Omental fat pad (tissue), 4 donors: ENCODE data around the gene PFN2. TPM values are rescaled to one million over a fixed set of nuclear protein-coding genes. Genes with fewer than 3 reads are reported as not detected.

Experiments used
- ATAC-seq: fragments of 150-250 bp; one replicate; pipeline ENCODE4 v1.9.1; 2016; ENCODE audit warnings: mild to moderate bottlenecking, moderate library complexity; ENCODE audit not compliant: low FRiP score
- DNase-seq: peaks from one replicate; pipeline ENCODE4 v3.0.0-alpha.2; 2019; ENCODE audit warnings: low spot score
- total RNA-seq, 4 donors: library from RNA; depleted of rRNA; stranded (reverse); fragments of >200 nt; gene quantifications; one replicate each; pipeline ENCODE4 v1.1.0, GENCODE V29; 2016
- TF ChIP-seq, protein P1 (sequence below), 3 donors: fragments of 450-650 bp; IDR thresholded peaks; one replicate each; pipeline ENCODE4 v1.5.1; 2016 to 2017; ENCODE audit warnings: antibody characterized with exemption in 3 of 3, mild to moderate bottlenecking in 3 of 3, moderate library complexity in 2 of 3

Gene PFN2, protein sequence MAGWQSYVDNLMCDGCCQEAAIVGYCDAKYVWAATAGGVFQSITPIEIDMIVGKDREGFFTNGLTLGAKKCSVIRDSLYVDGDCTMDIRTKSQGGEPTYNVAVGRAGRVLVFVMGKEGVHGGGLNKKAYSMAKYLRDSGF
- 10 to 100 TPM; 26.0 to 53.1 (median 30.2) TPM for total RNA-seq

DNA sequence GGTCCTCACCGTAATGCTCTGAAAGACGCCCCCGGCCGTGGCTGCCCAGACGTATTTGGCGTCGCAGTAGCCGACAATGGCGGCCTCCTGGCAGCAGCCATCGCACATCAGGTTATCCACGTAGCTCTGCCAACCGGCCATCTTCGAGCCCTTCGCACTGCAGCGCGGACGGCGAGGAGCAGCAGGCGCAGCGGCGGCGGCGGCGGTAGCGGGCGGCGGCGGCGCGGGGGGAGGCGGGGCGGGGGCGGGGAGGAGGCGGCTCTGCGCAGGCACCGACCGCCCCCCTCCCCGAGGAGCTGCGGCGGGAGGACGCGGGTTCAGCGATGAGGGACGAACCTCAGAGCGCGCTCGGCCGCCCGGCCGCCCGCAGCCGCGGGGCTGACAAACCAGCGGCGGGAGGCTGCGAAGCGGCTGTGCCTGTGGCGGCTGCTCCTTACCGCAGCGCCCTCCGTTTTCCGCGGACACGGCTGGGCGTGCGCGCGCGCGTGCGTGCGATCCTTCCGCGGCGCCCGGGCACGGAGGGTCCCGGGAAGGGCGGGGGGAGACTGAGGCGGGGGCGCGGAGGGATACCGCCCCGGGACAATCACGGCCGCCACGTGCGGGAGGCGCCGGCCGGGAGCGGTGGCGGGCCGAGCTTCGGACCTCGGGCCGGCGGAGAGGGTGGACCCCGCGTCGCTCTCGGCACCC is at the start of gene PFN2:
TSS of gene PFN2 (minus strand) at position 180 of the 687 bp plus-strand sequence. CDS start at position 141, 39 bp downstream.
- TF ChIP-seq, protein P1, sequence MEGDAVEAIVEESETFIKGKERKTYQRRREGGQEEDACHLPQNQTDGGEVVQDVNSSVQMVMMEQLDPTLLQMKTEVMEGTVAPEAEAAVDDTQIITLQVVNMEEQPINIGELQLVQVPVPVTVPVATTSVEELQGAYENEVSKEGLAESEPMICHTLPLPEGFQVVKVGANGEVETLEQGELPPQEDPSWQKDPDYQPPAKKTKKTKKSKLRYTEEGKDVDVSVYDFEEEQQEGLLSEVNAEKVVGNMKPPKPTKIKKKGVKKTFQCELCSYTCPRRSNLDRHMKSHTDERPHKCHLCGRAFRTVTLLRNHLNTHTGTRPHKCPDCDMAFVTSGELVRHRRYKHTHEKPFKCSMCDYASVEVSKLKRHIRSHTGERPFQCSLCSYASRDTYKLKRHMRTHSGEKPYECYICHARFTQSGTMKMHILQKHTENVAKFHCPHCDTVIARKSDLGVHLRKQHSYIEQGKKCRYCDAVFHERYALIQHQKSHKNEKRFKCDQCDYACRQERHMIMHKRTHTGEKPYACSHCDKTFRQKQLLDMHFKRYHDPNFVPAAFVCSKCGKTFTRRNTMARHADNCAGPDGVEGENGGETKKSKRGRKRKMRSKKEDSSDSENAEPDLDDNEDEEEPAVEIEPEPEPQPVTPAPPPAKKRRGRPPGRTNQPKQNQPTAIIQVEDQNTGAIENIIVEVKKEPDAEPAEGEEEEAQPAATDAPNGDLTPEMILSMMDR (IDR thresholded peaks at IDR 0.05): no peak
- no peak for DNase-seq
- ATAC-seq: peak; percentile 79

DNA sequence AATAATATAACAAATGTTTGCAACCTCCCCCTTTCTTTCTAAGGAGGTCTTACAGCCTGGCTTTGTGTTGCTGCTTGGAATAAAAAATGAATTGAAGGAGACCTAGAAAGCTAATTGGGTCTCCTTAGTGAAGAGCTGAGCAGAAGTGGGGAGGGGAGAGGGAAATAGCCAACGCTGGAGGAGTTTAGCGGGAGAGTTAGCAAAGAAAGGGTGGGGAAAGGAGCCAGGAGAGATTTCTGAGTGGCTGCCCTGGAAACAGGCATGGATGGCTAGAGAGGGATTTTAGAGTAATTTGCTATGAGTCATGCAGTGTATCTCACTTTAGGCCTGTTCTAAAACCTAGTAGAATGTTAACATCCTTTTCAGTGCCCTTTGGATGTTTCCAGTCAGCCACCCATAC is 45.2 kb upstream of the PFN2 start:
- no peak for ATAC-seq
- TF ChIP-seq, protein P1 (IDR thresholded peaks at IDR 0.05): no peak
- DNase-seq: no peak

GRCh38 chr3:150014782-150015181 is 44.1 kb upstream of the PFN2 start:
- no peak for ATAC-seq
- TF ChIP-seq, protein P1 (IDR thresholded peaks at IDR 0.05): no peak

DNA sequence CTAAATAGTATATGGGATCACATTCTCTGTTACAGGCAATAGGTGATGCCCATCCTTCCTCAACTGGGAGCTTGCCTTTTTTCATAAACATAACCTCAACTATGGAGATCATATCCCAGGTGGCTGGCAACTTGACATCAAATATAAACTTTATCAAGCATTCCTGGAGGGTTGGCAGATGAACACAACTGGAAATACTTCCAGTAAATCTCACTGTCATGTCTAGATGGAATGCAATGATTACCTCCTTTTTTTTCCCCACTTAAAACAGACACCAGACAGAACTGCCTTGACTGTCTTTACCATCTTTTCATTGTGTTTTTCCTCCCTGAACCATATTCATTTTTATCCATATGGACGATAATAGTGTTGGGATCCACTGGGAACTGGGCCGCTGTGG is 43.1 kb upstream of the PFN2 start:
- DNase-seq: no peak
- TF ChIP-seq, protein P1 (IDR thresholded peaks at IDR 0.05): no peak

More at GRCh38 chr3:150014782-150015181, 44.1 kb upstream of the PFN2 start:
- DNase-seq: no peak

GRCh38 chr3:150006794-150007193 is 36.1 kb upstream of the PFN2 start:
- TF ChIP-seq, protein P1 (IDR thresholded peaks at IDR 0.05): no peak

More for the DNA sequence above, 43.1 kb upstream of the PFN2 start:
- ATAC-seq: no peak

GRCh38 chr3:150005243-150006112 is 34.8 kb upstream of the PFN2 start:
- TF ChIP-seq, protein P1 (IDR thresholded peaks at IDR 0.05): no peak
- no peak for ATAC-seq
- no peak for DNase-seq

More at GRCh38 chr3:150006794-150007193, 36.1 kb upstream of the PFN2 start:
- ATAC-seq (no peak), DNase-seq (no peak)
